GM18517 (cell line): ENCODE data around the gene IGBP1.
"Not testable (repeated sequence)": the region's sequence is repeated elsewhere in the genome, so short reads cannot be mapped to it uniquely, and the experiment has no call there.

Experiments used
- ATAC-seq: cut with Tn5 transposase; IDR thresholded peaks from one replicate; pipeline ENCODE4 v1.9.1; 2021; ENCODE audit warnings: mild to moderate bottlenecking, moderate library complexity; ENCODE audit not compliant: unreplicated experiment

The IGBP1 gene

GRCh38 chrX:70133303-70134115 lies at the start of gene IGBP1:
Gene IGBP1 (plus strand): TSS chrX:70133447. CDS start chrX:70133948, 501 bp downstream.
- ATAC-seq: peak; percentile 87

- ATAC-seq: no peak
Observed at GRCh38 chrX:70084592-70085240, 48.5 kb upstream of the IGBP1 start.

- ATAC-seq: no peak
Observed at GRCh38 chrX:70087857-70088630, 45.2 kb upstream of the IGBP1 start.

- ATAC-seq: no peak
Observed at GRCh38 chrX:70088751-70089150, 44.5 kb upstream of the IGBP1 start.

- ATAC-seq: no peak
Observed at GRCh38 chrX:70089604-70090297, 43.5 kb upstream of the IGBP1 start.

- no peak for ATAC-seq
Observed at GRCh38 chrX:70092247-70092646, 41.0 kb upstream of the IGBP1 start.

GRCh38 chrX:70096052-70096451 lies 37.2 kb upstream of the IGBP1 start:
- no peak for ATAC-seq

- ATAC-seq: no peak
Observed at GRCh38 chrX:70105229-70105628, 28.0 kb upstream of the IGBP1 start.

- not testable (repeated sequence) for ATAC-seq
Observed at GRCh38 chrX:70111436-70112026, 21.7 kb upstream of the IGBP1 start.

- ATAC-seq: no peak
Observed at GRCh38 chrX:70117738-70118137, 15.5 kb upstream of the IGBP1 start.

GRCh38 chrX:70123014-70123413 lies 10.2 kb upstream of the IGBP1 start:
- not testable (repeated sequence) for ATAC-seq

- no peak for ATAC-seq
Observed at GRCh38 chrX:70124678-70125077, 8.6 kb upstream of the IGBP1 start.

- no peak for ATAC-seq
Observed at GRCh38 chrX:70128071-70128470, 5.2 kb upstream of the IGBP1 start.

GRCh38 chrX:70129816-70130215 lies 3.4 kb upstream of the IGBP1 start:
- ATAC-seq: no peak

GRCh38 chrX:70132224-70132623 lies 1.0 kb upstream of the IGBP1 start:
- no peak for ATAC-seq

- ATAC-seq: no peak
Observed at GRCh38 chrX:70132877-70133302, 357 bp upstream of the IGBP1 start.

- peak; percentile 33 for ATAC-seq
Observed at GRCh38 chrX:70134116-70134477, 850 bp downstream of the IGBP1 start.

- no peak for ATAC-seq
Observed at GRCh38 chrX:70138622-70139021, 5.4 kb downstream of the IGBP1 start.

GRCh38 chrX:70139736-70140135 lies 6.5 kb downstream of the IGBP1 start:
- no peak for ATAC-seq

- no peak for ATAC-seq
Observed at GRCh38 chrX:70141373-70141772, 8.1 kb downstream of the IGBP1 start.
